CD14-positive monocyte (primary cell): Measurements from ENCODE around the gene SCN4B. TPM values are rescaled to one million over a fixed set of nuclear protein-coding genes. Genes with fewer than 3 reads are reported as not detected.

ENCODE experiments used
- DNase-seq, 3 donors: peaks; one replicate each; pipeline ENCODE4 v3.0.0-alpha.2; 2011 to 2022
- H2AFZ ChIP-seq: 2 replicates; pipeline ENCODE4 v1.6.0; 2012; ENCODE audit warnings: mild to moderate bottlenecking, low read depth, low read length, inconsistent platforms; ENCODE audit not compliant: insufficient read depth, poor library complexity, severe bottlenecking
- H3K27ac ChIP-seq, 2 donors: 1 replicate in 1 of 2; 2 replicates in 1 of 2; pipeline ENCODE4 v1.5.1; 2012 to 2013; ENCODE audit warnings: low read length in 2 of 2, control low read depth in 1 of 2, inconsistent platforms in 1 of 2, low read depth in 1 of 2, mild to moderate bottlenecking in 1 of 2
- H3K27me3 ChIP-seq, 2 donors: one replicate each; pipeline versions ENCODE4 v1.6.0 to v1.6.1; 2011 to 2013; ENCODE audit warnings: low read length in 2 of 2; ENCODE audit not compliant: control insufficient read depth in 2 of 2, insufficient read depth in 2 of 2
- H3K36me3 ChIP-seq, 2 donors: replicated peaks in 1 of 2; 1 replicate in 1 of 2; 2 replicates in 1 of 2; pipeline versions ENCODE4 v1.5.1 to v1.6.1; 2012 to 2013; ENCODE audit warnings: low read length in 2 of 2, control low read depth in 1 of 2, inconsistent platforms in 1 of 2, mild to moderate bottlenecking in 1 of 2; ENCODE audit not compliant: insufficient read depth in 2 of 2, control insufficient read depth in 1 of 2
- H3K4me1 ChIP-seq, 2 donors: 1 replicate in 1 of 2; 2 replicates in 1 of 2; pipeline versions ENCODE4 v1.5.1 to v1.6.1; 2012 to 2013; ENCODE audit warnings: low read length in 2 of 2, control low read depth in 1 of 2, inconsistent platforms in 1 of 2, mild to moderate bottlenecking in 1 of 2, moderate library complexity in 1 of 2; ENCODE audit not compliant: insufficient read depth in 2 of 2, control insufficient read depth in 1 of 2
- H3K4me2 ChIP-seq: replicated peaks from 2 replicates; pipeline ENCODE3; 2012; ENCODE audit warnings: low read length, moderate library complexity, mild to moderate bottlenecking; ENCODE audit not compliant: poor library complexity, severe bottlenecking; ENCODE audit errors: extremely low read depth
- H3K4me3 ChIP-seq, 3 experiments: fragments of 200-600 bp in 1 of 3; sonication (generic) in 1 of 3; replicated peaks in 1 of 3; 1 replicate in 2 of 3; 2 replicates in 1 of 3; pipeline ENCODE4 v1.5.1; 2011 to 2013; ENCODE audit warnings: low read length in 3 of 3, mild to moderate bottlenecking in 3 of 3, control low read depth in 2 of 3, low read depth in 2 of 3, inconsistent platforms in 1 of 3, moderate library complexity in 1 of 3
- H3K79me2 ChIP-seq: 2 replicates; pipeline ENCODE4 v1.6.0; 2012; ENCODE audit warnings: mild to moderate bottlenecking, control low read depth, inconsistent platforms, low read length, moderate library complexity; ENCODE audit not compliant: insufficient read depth
- H3K9ac ChIP-seq: 2 replicates; pipeline ENCODE4 v1.6.0; 2017; ENCODE audit warnings: low read length, mild to moderate bottlenecking; ENCODE audit not compliant: insufficient read depth, poor library complexity, severe bottlenecking
- H3K9me3 ChIP-seq, 2 donors: replicated peaks in 1 of 2; 1 replicate in 1 of 2; 2 replicates in 1 of 2; pipeline versions ENCODE4 v1.5.1 to v1.6.1; 2012 to 2013; ENCODE audit warnings: low read length in 2 of 2, control low read depth in 1 of 2; ENCODE audit not compliant: control insufficient read depth in 1 of 2, insufficient read depth in 1 of 2
- H4K20me1 ChIP-seq: 2 replicates; pipeline ENCODE4 v1.6.0; 2012; ENCODE audit warnings: mild to moderate bottlenecking, low read length, control low read depth, moderate library complexity; ENCODE audit not compliant: insufficient read depth
- H3K27ac Mint-ChIP-seq, 7 donors: one replicate each; pipeline ENCODE4 v1.8.0; 2020; ENCODE audit warnings: mild to moderate bottlenecking in 7 of 7, mixed read lengths in 7 of 7, moderate library complexity in 6 of 7, inconsistent platforms in 2 of 7
- H3K27me3 Mint-ChIP-seq, 3 donors: one replicate each; pipeline ENCODE4 v1.8.0; 2021 to 2022; ENCODE audit warnings: low read depth in 3 of 3, mild to moderate bottlenecking in 3 of 3, mixed read lengths in 3 of 3, moderate library complexity in 3 of 3, inconsistent platforms in 1 of 3
- H3K36me3 Mint-ChIP-seq, 2 donors: one replicate each; pipeline ENCODE4 v1.8.0; 2020; ENCODE audit warnings: mixed read lengths in 2 of 2, inconsistent platforms in 1 of 2, mild to moderate bottlenecking in 1 of 2
- H3K4me1 Mint-ChIP-seq: one replicate; pipeline ENCODE4 v1.8.0; 2020; ENCODE audit warnings: mild to moderate bottlenecking, mixed read lengths
- H3K4me3 Mint-ChIP-seq, 2 donors: one replicate each; pipeline ENCODE4 v1.8.0; 2020; ENCODE audit warnings: mild to moderate bottlenecking in 2 of 2, mixed read lengths in 2 of 2, moderate library complexity in 1 of 2
- H3K9me3 Mint-ChIP-seq, 7 donors: one replicate each; pipeline ENCODE4 v1.8.0; 2020 to 2022; ENCODE audit warnings: mixed read lengths in 7 of 7, mild to moderate bottlenecking in 6 of 7, moderate library complexity in 6 of 7, inconsistent platforms in 2 of 7
- CTCF ChIP-seq: fragments of 200-600 bp; IDR thresholded peaks from one replicate; pipeline ENCODE4 v1.8.0; 2022; ENCODE audit warnings: antibody characterized with exemption, mild to moderate bottlenecking
- WGBS: methylation state at CpG from one replicate; pipeline ENCODE4 v1.1.5; 2013; ENCODE audit warnings: missing lambda C conversion rate; ENCODE audit not compliant: insufficient coverage; 5-methylcytosine and 5-hydroxymethylcytosine counted together
- intact Hi-C, 2 donors: fragments of 100-400 bp; cut with micrococcal nuclease; formaldehyde crosslinking; loops; one replicate each; pipeline versions ENCODE4 v1.15.0 to v1.15.1; 2023
- polyA plus RNA-seq, 3 donors: library from polyadenylated mRNA; depleted of rRNA in 1 of 3; unstranded in 2 of 3; stranded (reverse) in 1 of 3; fragments of 300-500 nt in 2 of 3; fragments of >200 nt in 1 of 3; fragmentation: Illumina TruSeq in 2 of 3; gene quantifications; 1 replicate in 2 of 3; 2 replicates in 1 of 3; pipeline ENCODE4 v1.2.3, GENCODE V29; 2012 to 2021

Gene SCN4B
- polyA plus RNA-seq, 3 donors = 0.76 TPM; not detected in 2

GRCh38 chr11:118088531-118088930 lies 64.1 kb downstream of the SCN4B start:
- WGBS = 6% methylated on average over 2 of the region's 4 CpGs
- Histone ChIP-seq H3K36me3 (no peaks in the 10 kb centered on the region), H3K27me3 (no peaks in the 10 kb centered on the region), H2AFZ (no peak overlapping the region), H3K4me3 (peak overlapping the region in 1 of 3 experiments; percentile 35), H3K4me2 (peak overlapping the region; percentile 40), H3K9ac (peak overlapping the region; percentile 50), H4K20me1 (no peaks in the 10 kb centered on the region), H3K27ac (peak overlapping the region; percentile 73 to 92), H3K9me3 (peaks cover 15 to 21% of the 10 kb centered on the region in 2 donors), H3K4me1 (peaks cover 50 to 59% of the 10 kb centered on the region in 2 donors), H3K79me2 (no peaks in the 10 kb centered on the region)
- peaks cover 8 to 24% (median 20%) of the 10 kb centered on the region in 7 donors for H3K9me3 Mint-ChIP-seq
- H3K4me1 Mint-ChIP-seq = peaks cover 52% of the 10 kb centered on the region
- no peak for TF ChIP-seq CTCF
- peak overlapping the region; percentile 96 to 99 (median 96) for H3K27ac Mint-ChIP-seq
- peak; percentile 92 to 94 (median 93) for DNase-seq
- intact Hi-C loops = loop anchor here (2.0 to 10.0 kb wide), 2 partner anchors 54 to 74 kb away; no protein-coding TSS in a partner anchor
- peaks cover 3% of the 10 kb centered on the region in 2 donors for H3K36me3 Mint-ChIP-seq
- H3K27me3 Mint-ChIP-seq = peaks cover 0 to 11% (median 3%) of the 10 kb centered on the region in 3 donors
- peak overlapping the region; percentile 60 to 63 for H3K4me3 Mint-ChIP-seq

GRCh38 chr11:118087931-118088330 lies 64.7 kb downstream of the SCN4B start:
- Histone ChIP-seq H3K79me2 (no peaks in the 10 kb centered on the region), H3K9ac (peak overlapping the region; percentile 50), H3K4me1 (peaks cover 56 to 65% of the 10 kb centered on the region in 2 donors), H3K4me3 (peak overlapping the region in 1 of 3 experiments; percentile 35), H3K9me3 (peaks cover 15 to 21% of the 10 kb centered on the region in 2 donors), H2AFZ (no peak overlapping the region), H3K27ac (peak overlapping the region; percentile 73 to 92), H3K4me2 (peak overlapping the region; percentile 40), H4K20me1 (no peaks in the 10 kb centered on the region), H3K36me3 (no peaks in the 10 kb centered on the region), H3K27me3 (no peaks in the 10 kb centered on the region)
- Mint-ChIP-seq H3K4me3 (peak overlapping the region; percentile 60 to 63), H3K27me3 (peaks cover 0 to 11% (median 3%) of the 10 kb centered on the region in 3 donors), H3K9me3 (peaks cover 8 to 24% (median 20%) of the 10 kb centered on the region in 7 donors), H3K4me1 (peaks cover 57% of the 10 kb centered on the region), H3K36me3 (peaks cover 3 to 6% of the 10 kb centered on the region in 2 donors), H3K27ac (peak overlapping the region; percentile 96 to 99 (median 96))
- TF ChIP-seq CTCF = no peak
- DNase-seq = peak; percentile 67 to 71 (median 69)
- 0% methylated on average over 2 of the region's 6 CpGs for WGBS
- intact Hi-C loops = loop anchor here (2.0 to 10.0 kb wide), 2 partner anchors 55 to 73 kb away; no protein-coding TSS in a partner anchor
